HL-60/S4 treated with retinoic acid at 250 ng/mL for 4 days and 3 days (cell line): ENCODE data around the gene THYN1.
"Not testable (repeated sequence)": the region's sequence is repeated elsewhere in the genome, so short reads cannot be mapped to it uniquely, and the experiment has no call there.

Experiments used
- in situ Hi-C: fragments of 300-500 bp; cut with MboI; formaldehyde crosslinking; loops from 2 replicates; pipeline ENCODE4 v1.7.0; 2022; ENCODE audit warnings: low sequenced_read_pairs

The THYN1 gene

DNA sequence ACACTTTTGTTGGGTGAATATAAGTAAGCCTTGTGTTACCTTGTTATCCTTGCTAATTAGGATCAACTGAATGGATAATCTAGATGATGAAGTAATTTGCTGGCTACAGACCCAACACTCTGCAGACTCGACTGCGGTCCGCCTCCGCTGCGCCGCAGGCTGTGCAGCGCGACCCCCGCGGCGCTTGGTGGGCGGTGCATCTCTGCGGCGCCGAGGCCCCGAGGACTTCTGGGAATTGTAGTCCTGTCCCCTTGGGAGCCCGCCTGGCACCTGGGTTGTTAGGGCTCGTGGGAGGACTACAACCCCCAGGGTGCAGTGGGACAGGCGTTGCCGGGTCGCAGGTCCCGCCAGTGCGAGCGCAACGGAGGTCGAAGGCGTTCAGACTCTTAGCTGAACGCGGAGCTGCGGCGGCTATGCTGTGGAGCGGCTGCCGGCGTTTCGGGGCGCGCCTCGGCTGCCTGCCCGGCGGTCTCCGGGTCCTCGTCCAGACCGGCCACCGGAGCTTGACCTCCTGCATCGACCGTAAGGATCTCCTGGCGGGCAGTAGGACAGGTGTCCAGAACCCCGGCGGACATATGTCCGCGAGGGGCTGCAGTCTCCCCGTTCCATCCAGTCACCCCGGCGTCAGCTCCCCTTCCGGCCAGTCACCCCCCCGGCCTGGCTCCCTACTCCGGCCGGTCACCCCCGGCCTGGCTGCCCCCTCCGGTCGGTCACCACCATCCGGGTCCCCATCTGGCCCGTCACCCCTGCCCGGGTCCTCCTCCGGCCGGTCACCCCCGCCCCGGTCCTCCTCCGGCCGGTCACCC is at the start of gene THYN1, which contains the start of gene ACAD8:
THYN1 (minus strand) TSS at position 165 of the 806 bp plus-strand sequence. CDS start 470 bp downstream, outside the sequence.
ACAD8 (plus strand) TSS at position 381 of the 806 bp plus-strand sequence; CDS start at position 414, 33 bp downstream.
- in situ Hi-C loops: no loop called here

DNA sequence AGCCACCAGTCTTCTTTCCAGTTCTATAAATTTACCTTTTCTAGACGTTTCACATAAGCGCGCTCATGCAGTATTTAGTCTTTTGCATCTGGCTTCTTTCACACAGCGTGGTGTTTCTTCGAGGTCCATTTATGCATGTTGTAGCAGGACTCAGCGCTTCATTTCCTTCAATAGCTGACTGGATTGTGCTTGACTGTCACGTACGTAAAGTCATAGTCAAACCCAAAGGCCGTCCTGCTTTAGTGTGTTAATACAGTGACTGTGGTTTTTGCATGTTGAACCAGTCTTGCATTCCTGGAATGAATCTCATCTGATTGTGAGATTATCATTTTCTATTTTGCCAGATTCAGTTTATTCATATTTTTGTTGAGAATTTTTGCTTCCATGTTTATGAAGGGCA is 41.5 kb upstream of the THYN1 start:
- in situ Hi-C loops: no loop called here

DNA sequence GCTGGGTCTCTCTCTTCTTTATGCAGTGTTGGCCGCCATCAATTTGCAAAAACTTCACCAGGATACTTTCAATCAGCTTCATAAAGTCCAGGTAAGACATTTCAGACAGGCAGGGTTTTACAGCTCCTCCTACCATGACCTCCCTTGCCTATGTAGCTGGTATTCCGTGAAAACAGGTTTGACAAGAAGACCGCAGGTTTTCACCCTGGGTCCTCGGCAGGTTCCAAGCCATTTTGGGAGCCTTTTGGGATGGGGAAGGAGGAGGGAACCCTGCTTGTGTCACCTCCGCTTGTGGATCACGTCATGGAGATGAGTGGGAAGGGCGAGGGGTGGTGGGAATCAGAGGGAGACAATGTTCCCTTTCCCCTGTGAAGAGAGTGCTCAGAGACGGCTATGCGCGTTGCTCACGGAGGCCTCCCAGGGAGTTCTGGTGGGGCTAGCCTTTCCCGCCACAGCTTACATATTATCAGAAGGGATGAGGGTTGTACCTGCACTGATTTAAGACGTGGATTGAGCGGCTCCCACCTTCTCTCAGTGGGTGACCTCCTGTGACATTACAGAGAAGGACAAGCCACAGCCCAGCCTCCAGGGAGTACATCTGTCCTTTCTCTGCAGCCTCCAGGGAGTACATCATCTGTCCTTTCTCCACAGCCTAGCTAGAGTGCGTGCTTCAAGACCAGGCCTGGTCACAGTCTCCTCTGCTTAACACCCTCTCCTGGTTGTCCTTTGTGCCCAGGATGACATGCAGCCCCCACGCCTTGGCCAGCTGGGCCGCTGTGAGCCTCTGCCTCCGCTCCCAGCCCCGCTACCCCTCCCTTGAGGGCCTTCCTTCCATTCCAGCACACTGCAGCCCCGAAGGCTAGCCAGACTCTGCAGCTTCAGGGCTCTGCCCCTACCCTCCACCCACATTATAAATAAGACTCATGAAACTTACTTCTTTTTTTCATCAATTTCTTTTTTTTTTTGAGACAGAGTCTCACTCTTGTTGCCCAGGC is 40.3 kb upstream of the THYN1 start:
- in situ Hi-C loops: no loop called here

DNA sequence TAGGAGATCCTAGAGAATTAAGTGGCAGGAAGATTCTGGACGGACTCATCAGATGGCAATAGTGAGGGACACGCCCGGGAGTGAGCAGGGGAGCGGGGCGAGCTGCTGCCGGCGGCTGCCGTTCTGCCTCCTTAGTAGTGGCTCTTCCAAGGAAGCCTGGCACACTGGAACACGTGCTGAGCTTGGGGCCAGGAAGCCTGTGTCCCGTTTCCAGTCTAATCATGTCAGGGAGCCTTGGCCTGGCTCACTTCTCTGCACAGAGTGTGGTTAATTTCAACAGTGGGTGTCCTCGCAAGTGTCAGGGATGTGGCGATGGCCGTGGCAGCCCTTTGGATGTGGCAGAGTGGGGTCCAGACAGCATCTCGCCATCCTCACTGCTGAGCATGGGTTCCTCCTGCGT is 39.5 kb upstream of the THYN1 start:
- in situ Hi-C loops: no loop called here

DNA sequence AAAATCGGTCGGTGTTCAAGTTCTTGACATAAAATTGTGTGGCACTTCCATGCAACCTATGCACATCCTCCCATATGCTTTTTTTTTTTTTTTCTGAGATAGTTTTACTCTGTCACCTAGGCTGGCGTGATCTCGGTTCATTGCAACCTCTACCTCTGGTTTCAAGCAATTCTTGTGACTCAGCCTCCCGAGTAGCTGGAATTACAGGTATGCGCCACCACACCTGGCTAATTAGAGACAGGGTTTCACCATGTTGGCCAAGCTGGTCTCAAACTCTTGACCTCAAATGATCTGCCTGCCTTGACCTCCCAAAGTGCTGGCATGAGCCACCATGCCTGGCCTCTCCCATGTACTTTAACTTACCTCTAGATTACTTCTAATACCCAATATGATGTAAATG is 38.0 kb upstream of the THYN1 start:
- in situ Hi-C loops: no loop called here

DNA sequence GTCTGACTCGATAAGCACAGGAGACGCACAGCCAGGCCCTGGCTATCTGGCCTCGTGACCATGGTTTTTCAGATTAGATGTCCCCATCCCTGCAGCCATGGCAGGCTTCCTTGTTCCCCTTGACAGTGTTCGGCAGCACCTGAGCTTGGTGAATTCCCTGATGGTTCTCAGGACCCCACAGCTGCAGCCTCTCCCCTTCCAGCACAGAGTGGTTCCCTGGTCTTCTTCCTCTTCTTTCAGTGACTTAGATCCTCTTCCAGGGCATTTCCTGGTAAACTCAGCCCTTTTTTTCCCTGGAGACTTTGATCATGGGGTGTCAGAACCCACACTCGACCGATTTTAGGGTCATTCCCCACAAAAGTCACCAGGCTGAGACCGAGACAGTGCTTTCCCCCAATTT is 37.5 kb upstream of the THYN1 start:
- in situ Hi-C loops: no loop called here

DNA sequence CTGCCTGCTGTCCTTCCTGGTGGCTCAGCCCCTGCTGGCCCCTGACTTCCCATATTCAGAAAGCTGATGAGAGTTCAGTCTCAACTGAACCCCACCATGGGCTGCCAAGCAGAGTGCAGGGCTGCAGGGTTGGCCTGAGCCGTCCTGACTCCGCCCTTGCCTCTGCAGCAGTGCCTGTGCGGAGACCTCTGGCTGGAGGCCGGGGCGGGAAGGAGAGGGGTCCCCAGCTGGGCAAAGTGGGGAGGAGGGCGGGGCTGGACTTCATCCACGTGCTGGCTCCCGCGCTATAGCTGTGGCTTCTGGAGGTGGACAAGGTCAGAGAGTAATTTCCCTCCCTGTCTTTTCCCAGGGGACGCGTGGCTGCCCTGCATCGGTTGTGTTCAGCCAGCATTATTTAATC is 36.6 kb upstream of the THYN1 start:
- in situ Hi-C loops: no loop called here

DNA sequence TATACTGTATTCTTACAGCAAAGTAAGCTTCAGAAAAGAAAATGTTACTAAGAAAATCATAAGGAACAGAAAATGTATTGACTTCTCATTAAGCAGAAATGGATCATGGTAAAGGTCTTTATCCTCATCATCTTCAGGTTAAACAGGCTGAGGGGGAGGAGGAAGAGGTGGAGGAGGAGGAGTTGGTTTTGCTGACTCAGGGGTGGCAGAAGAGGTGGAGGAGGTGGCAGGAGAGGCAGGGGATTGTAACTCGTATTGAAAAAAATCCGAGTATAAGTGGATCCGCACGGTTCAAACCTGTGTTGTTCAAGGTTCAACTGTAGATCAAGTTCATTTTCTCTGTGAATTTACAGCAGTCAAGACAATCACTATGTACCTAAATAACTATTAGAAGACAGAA is 36.0 kb upstream of the THYN1 start:
- in situ Hi-C loops: no loop called here

DNA sequence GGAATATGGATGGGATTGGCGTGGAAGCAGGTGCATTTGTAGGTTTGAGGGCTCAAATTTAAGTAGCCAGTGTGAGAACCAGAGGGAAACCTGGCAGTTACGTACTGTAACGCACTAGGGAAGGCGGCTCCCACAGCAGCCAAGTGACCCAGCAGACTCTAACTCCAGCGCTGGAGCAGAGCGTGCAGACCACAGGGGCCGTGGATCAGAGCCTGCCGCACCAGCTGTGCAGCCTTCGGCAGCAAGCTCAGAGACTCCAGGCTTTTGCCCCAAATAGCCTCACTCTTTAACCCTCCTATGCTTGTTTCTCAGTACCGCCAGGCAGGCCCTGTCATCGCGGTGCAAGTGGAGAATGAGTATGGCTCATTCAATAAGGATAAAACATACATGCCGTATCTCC is 35.3 kb upstream of the THYN1 start:
- in situ Hi-C loops: no loop called here

DNA sequence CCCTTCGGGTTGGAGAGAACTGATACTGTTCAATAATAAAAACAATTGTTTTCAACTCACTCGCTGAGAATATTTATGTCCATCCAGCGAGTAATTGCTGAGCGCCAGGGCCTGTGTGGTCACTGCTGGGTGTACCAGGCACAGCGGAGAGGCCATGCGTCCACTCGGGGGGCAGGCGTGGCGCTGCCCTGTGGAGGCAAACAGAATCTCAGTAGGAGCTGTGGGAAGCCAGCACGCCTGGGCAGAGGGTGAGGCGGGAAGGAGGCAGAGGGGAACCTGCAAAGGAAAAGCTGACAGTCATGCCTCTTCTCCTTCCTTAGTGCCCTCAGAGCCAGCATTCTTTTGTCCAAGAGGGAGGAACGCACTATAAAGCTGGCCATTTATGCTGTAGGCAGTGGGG is 34.4 kb upstream of the THYN1 start:
- in situ Hi-C loops: no loop called here

DNA sequence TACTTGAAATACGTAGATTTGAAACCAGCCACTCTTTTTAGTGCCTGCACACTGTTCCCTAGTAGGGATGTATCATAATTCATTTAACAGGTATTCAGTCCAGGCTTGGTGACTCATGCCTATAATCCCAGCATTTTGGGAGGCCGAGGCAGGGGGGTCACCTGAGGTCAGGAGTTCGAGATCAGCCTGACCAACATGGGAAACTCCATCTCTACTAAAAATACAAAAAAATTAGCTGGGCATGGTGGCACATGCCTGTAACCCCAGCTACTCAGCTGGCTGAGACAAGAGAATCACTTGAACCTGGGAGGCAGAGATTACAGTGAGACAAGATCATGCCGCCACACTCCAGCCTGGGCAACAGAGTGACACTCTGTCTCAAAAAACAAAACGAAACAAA is 31.2 kb upstream of the THYN1 start:
- in situ Hi-C loops: not testable (repeated sequence)

DNA sequence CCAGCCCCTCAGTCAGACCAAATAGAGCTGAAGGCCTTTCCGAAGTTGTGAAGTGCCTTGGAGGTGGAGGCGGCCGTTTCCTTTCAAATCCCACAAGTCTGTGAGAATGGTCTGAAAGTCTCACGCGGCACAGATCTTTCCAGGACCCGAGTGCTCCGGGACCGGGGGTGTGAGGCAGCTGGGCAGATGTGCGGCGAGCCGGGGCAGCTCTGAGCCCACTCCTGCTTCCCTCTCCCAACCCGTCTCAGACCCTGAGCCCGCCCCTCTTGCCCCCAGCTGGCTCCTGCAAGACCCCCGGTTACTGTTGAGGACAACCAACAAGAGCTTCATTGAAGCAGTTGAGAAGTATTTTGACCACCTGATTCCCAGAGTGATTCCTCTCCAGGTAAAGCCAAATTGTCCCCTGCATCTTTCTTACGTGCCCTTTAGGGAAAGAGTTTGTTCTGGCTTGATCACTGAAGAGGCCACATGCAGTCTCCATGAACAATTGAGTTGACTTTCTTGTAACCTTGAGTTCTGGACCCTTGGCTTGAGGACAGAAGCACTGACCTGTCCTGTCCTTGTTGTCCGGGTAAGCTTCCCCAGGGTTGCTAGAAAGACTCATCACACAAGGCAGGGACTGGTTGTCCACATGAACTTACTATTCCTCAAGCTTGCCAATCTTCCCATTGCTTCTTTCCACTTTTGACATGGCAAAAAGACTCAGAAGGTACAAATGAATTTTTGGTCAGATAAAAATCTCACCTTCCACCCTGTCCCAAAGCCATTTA is 30.5 kb upstream of the THYN1 start:
- in situ Hi-C loops: no loop called here

DNA sequence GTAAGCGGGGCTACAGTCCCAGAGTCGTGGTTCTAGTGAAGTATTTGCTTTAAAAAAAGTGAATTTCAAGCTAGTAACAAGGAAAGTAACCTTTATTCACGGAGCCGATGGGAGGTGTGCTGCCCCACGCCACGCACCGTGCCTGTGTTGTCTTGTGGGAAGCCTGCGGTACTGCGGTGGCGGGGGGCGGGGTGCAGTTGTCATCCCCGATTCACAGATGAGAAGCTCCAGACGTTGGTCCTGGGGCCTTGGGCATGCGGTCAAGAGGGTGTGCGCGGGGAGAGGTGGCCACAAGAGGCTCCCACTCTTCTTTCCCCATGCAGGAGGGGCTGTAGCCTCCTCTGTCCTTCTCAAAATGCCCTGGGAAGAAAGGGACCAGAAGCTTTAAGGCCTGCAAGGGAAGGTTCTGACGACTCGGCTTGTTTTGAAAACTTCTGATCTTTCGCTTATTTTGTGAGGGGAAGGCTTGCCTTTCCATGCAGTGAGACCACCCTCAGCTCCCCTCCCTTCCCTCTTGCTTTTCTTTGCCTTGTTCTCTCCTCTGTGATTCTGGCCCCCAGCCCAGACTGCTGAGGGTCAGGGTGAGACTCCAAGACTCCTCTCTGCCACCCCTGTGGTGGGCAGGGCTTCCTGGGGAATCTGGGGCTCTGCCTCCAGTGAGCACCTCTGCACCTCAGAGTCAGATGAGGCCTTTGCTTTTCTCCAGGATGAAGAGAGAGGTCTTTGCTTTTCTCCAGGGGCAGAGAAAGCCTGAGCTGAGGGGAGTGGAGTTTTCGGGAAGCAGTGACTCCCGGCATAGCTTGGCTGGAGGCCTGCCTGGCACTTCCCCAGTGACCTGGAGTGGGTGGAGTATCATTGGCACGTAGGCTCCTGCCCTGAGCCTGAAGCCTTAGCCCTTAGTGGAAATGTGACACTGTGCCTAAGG is 29.2 kb upstream of the THYN1 start:
- in situ Hi-C loops: no loop called here

DNA sequence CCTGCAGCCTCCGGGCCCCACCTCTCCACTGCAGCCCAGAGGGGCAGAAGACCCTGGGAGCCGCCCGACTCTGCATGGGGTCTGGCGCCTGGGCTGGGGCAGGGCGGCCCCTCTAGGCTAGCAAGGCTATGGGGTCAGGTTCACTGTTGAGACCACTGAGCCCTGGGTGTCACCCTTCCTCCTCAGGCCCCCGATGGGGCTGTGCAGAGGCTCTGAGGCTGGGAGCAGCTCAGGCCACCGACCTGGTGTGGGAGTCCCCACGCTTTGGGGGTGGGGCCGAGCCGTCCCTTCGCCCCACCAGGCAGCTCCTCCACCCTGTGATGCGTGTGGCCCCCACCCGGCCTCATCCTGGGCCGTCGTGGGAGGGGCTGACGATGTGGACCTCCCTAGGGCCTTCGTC is 28.5 kb upstream of the THYN1 start:
- in situ Hi-C loops: not testable (repeated sequence)

DNA sequence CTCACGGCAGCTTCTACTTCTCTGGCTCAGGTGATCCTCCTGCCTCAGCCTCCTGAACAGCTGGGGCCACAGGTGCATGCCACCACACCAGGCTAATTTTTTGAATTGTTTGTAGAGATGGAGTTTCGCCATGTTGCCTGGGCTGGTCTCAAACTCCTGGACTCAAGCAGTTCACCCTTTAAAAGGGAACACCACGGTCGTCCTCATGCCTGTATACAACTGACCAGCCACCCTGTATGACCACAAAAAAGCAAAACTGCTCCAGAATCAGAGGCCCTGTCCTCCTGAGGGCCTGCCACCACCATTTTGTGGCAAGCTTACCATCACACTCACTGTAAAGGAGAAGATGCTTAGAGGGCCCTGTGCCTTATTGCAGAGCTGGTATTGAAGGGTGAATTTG is 25.2 kb upstream of the THYN1 start:
- in situ Hi-C loops: no loop called here

DNA sequence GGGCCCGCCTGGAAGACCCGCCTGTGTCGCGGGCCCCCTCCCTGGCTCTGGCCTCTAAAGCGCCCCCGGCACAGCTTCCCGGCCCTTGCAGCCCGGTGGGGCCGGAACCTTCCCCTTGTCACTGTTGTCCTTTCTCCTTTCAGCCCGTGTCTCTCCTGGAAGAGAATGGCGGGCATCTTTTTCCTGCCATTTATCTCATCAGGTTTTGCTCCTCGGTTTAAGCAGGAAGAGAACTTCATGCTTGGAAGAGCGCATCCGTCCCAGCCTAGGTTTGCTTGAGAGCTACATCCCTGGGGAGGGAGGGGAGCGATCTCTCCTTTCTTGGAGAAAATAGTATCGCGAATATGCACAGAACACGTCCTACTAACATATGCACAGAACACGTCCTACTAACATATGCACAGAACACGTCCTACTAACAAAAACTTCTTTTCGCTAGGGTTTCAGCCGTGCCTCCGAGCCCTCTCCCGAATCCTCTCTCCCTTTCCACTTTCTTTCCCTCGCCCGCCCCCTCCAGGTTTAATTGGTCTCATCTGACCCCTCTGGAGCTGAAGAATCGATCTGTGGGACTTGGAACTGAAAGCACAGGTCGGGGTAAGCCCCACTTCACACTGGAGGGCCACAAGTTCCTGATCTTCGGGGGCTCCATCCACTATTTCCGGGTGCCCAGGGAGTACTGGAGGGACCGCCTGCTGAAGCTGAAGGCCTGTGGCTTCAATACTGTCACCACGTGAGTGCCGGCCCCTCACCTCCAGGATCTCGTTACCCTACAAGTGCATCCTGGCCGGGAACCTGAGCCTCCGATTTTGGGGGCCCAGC is 24.2 kb upstream of the THYN1 start:
- in situ Hi-C loops: no loop called here

DNA sequence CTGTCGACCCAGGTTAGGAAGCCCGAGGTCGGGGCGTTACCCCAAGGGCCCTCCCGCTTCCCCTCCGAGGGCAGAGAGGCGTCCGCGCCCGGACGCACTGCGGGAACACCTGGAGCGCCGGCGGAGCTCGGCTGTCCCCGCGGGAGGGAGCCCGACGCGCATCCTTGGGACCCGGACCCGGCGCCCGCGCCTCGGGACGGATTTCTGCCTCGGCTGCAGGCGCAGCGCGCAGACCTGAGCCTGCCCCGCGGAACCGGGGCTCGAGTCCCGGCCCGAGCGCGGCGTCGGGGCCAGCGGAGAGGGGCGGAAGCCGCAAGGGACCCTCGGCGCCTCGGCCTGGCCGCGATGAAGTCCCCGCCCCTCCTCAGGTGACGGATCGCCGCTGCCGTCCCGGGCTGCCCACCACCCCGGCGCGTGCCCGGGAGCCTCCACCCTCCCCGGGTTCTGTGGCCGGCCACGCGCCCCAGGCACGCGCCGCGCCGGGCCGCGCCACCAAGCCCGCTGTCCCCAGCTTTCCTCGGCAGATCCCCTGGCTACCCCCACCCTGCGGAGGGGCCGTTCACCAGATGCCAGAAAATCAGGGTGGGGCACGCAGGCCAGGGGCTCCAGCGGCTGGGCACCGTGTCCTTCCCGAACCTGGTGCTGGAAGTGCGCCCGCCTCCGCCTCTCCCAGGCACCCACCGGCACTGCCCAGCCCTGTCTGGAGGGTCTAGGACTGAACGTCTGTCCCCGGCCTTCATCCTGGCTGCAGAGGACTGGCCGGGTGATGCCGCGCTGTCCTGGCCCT is 23.4 kb upstream of the THYN1 start:
- in situ Hi-C loops: no loop called here
